ENCODE measurements around the gene LMTK2.
A peak's percentile ranks its signal among the peaks of the same experiment; 100 is the strongest.
"Not testable (repeated sequence)": the region's sequence is repeated elsewhere in the genome, so short reads cannot be mapped to it uniquely, and the experiment has no call there.

LMTK2 gene

GRCh38 chr7:98107313-98107721 is 655 bp downstream of the LMTK2 start:
- Histone ChIP-seq H3K27me3 (ENCODE audit: control insufficient read depth in 1 of 2, insufficient read depth in 2 of 2, low read length in 2 of 2) (no peaks in the 10 kb centered on the region), H3K36me3 (ENCODE audit: insufficient read depth, low read length) (no peaks in the 10 kb centered on the region), H3K9me3 (ENCODE audit: low read length) (no peaks in the 10 kb centered on the region), H3K4me1 (ENCODE audit: insufficient read depth, low read length) (peaks cover 15% of the 10 kb centered on the region), H3K27ac (ENCODE audit: low read depth, low read length) (peak overlapping the region; percentile 90), H3K9ac (ENCODE audit: low read length) (peak overlapping the region; percentile 40), H3K4me3 (ENCODE audit: low read depth in 1 of 2, low read length in 2 of 2) (peak overlapping the region; percentile 73 to 99)

- H3K9ac ChIP-seq (ENCODE audit: low read length): no peak overlapping the region
- no peaks in the 10 kb centered on the region for H3K9me3 ChIP-seq (ENCODE audit: low read length)
- no peaks in the 10 kb centered on the region for H3K36me3 ChIP-seq (ENCODE audit: insufficient read depth, low read length)
- H3K27me3 ChIP-seq (ENCODE audit: control insufficient read depth in 1 of 2, insufficient read depth in 2 of 2, low read length in 2 of 2): no peaks in the 10 kb centered on the region
- H3K4me1 ChIP-seq (ENCODE audit: insufficient read depth, low read length): peaks cover 15% of the 10 kb centered on the region
- no peak overlapping the region for H3K27ac ChIP-seq (ENCODE audit: low read depth, low read length)
- H3K4me3 ChIP-seq (ENCODE audit: low read depth in 1 of 2, low read length in 2 of 2): no peak overlapping the region
These were observed 3.8 kb downstream of the LMTK2 start for GRCh38 chr7:98110249-98111022.

GRCh38 chr7:98112077-98112476 is 5.4 kb downstream of the LMTK2 start:
- Histone ChIP-seq H3K27ac (ENCODE audit: low read depth, low read length) (no peak overlapping the region), H3K4me1 (ENCODE audit: insufficient read depth, low read length) (peaks cover 15% of the 10 kb centered on the region), H3K9ac (ENCODE audit: low read length) (no peak overlapping the region), H3K9me3 (ENCODE audit: low read length) (no peaks in the 10 kb centered on the region), H3K36me3 (ENCODE audit: insufficient read depth, low read length) (no peaks in the 10 kb centered on the region), H3K4me3 (ENCODE audit: low read depth in 1 of 2, low read length in 2 of 2) (no peak overlapping the region), H3K27me3 (ENCODE audit: control insufficient read depth in 1 of 2, insufficient read depth in 2 of 2, low read length in 2 of 2) (no peaks in the 10 kb centered on the region)

GRCh38 chr7:98115746-98116525 is 9.3 kb downstream of the LMTK2 start:
- Histone ChIP-seq H3K9ac (ENCODE audit: low read length) (no peak overlapping the region), H3K36me3 (ENCODE audit: insufficient read depth, low read length) (no peaks in the 10 kb centered on the region), H3K27me3 (ENCODE audit: control insufficient read depth in 1 of 2, insufficient read depth in 2 of 2, low read length in 2 of 2) (no peaks in the 10 kb centered on the region), H3K4me1 (ENCODE audit: insufficient read depth, low read length) (peaks cover 2% of the 10 kb centered on the region), H3K27ac (ENCODE audit: low read depth, low read length) (no peak overlapping the region), H3K4me3 (ENCODE audit: low read depth in 1 of 2, low read length in 2 of 2) (no peak overlapping the region), H3K9me3 (ENCODE audit: low read length) (no peaks in the 10 kb centered on the region)

GRCh38 chr7:98116656-98117461 is 10.2 kb downstream of the LMTK2 start:
- Histone ChIP-seq H3K9ac (ENCODE audit: low read length) (no peak overlapping the region), H3K27ac (ENCODE audit: low read depth, low read length) (no peak overlapping the region), H3K27me3 (ENCODE audit: control insufficient read depth in 1 of 2, insufficient read depth in 2 of 2, low read length in 2 of 2) (no peaks in the 10 kb centered on the region), H3K9me3 (ENCODE audit: low read length) (no peaks in the 10 kb centered on the region), H3K36me3 (ENCODE audit: insufficient read depth, low read length) (no peaks in the 10 kb centered on the region), H3K4me3 (ENCODE audit: low read depth in 1 of 2, low read length in 2 of 2) (no peak overlapping the region), H3K4me1 (ENCODE audit: insufficient read depth, low read length) (no peaks in the 10 kb centered on the region)

- Histone ChIP-seq H3K36me3 (ENCODE audit: insufficient read depth, low read length) (no peaks in the 10 kb centered on the region), H3K9me3 (ENCODE audit: low read length) (no peaks in the 10 kb centered on the region), H3K27me3 (ENCODE audit: control insufficient read depth in 1 of 2, insufficient read depth in 2 of 2, low read length in 2 of 2) (no peaks in the 10 kb centered on the region), H3K4me1 (ENCODE audit: insufficient read depth, low read length) (no peaks in the 10 kb centered on the region), H3K27ac (ENCODE audit: low read depth, low read length) (no peak overlapping the region), H3K9ac (ENCODE audit: low read length) (no peak overlapping the region), H3K4me3 (ENCODE audit: low read depth in 1 of 2, low read length in 2 of 2) (no peak overlapping the region)
These were observed 12.7 kb downstream of the LMTK2 start for GRCh38 chr7:98119256-98119918.

- H3K9me3 ChIP-seq (ENCODE audit: low read length): no peaks in the 10 kb centered on the region
- H3K36me3 ChIP-seq (ENCODE audit: insufficient read depth, low read length): no peaks in the 10 kb centered on the region
- no peak overlapping the region for H3K9ac ChIP-seq (ENCODE audit: low read length)
- no peaks in the 10 kb centered on the region for H3K27me3 ChIP-seq (ENCODE audit: control insufficient read depth in 1 of 2, insufficient read depth in 2 of 2, low read length in 2 of 2)
- no peaks in the 10 kb centered on the region for H3K4me1 ChIP-seq (ENCODE audit: insufficient read depth, low read length)
- no peak overlapping the region for H3K27ac ChIP-seq (ENCODE audit: low read depth, low read length)
- H3K4me3 ChIP-seq (ENCODE audit: low read depth in 1 of 2, low read length in 2 of 2): no peak overlapping the region
These were observed 13.9 kb downstream of the LMTK2 start for GRCh38 chr7:98120559-98120958.

- H3K9ac ChIP-seq (ENCODE audit: low read length); H3K9me3 ChIP-seq (ENCODE audit: low read length); H3K27ac ChIP-seq (ENCODE audit: low read depth, low read length); H3K27me3 ChIP-seq (ENCODE audit: control insufficient read depth in 1 of 2, insufficient read depth in 2 of 2, low read length in 2 of 2); H3K36me3 ChIP-seq (ENCODE audit: insufficient read depth, low read length); H3K4me3 ChIP-seq (ENCODE audit: low read depth in 1 of 2, low read length in 2 of 2); H3K4me1 ChIP-seq (ENCODE audit: insufficient read depth, low read length): not testable (repeated sequence)
These were observed 14.7 kb downstream of the LMTK2 start for GRCh38 chr7:98121388-98121787.

GRCh38 chr7:98123365-98123696 is 16.7 kb downstream of the LMTK2 start:
- H3K36me3 ChIP-seq (ENCODE audit: insufficient read depth, low read length): no peaks in the 10 kb centered on the region
- no peak overlapping the region for H3K9ac ChIP-seq (ENCODE audit: low read length)
- no peaks in the 10 kb centered on the region for H3K9me3 ChIP-seq (ENCODE audit: low read length)
- H3K4me3 ChIP-seq (ENCODE audit: low read depth in 1 of 2, low read length in 2 of 2): no peak overlapping the region
- H3K27ac ChIP-seq (ENCODE audit: low read depth, low read length): no peak overlapping the region
- H3K4me1 ChIP-seq (ENCODE audit: insufficient read depth, low read length): no peaks in the 10 kb centered on the region
- no peaks in the 10 kb centered on the region for H3K27me3 ChIP-seq (ENCODE audit: control insufficient read depth in 1 of 2, insufficient read depth in 2 of 2, low read length in 2 of 2)

GRCh38 chr7:98125759-98126158 is 19.1 kb downstream of the LMTK2 start:
- no peaks in the 10 kb centered on the region for H3K9me3 ChIP-seq (ENCODE audit: low read length)
- H3K36me3 ChIP-seq (ENCODE audit: insufficient read depth, low read length): no peaks in the 10 kb centered on the region
- no peak overlapping the region for H3K9ac ChIP-seq (ENCODE audit: low read length)
- H3K27me3 ChIP-seq (ENCODE audit: control insufficient read depth in 1 of 2, insufficient read depth in 2 of 2, low read length in 2 of 2): no peaks in the 10 kb centered on the region
- no peaks in the 10 kb centered on the region for H3K4me1 ChIP-seq (ENCODE audit: insufficient read depth, low read length)
- H3K4me3 ChIP-seq (ENCODE audit: low read depth in 1 of 2, low read length in 2 of 2): no peak overlapping the region
- no peak overlapping the region for H3K27ac ChIP-seq (ENCODE audit: low read depth, low read length)
